CD4-positive, alpha-beta T cell (primary cell): Measurements from ENCODE around the gene PHAX. TPM values are rescaled to one million over a fixed set of nuclear protein-coding genes. Genes with fewer than 3 reads are reported as not detected.

Experiments
- ATAC-seq: fragments of 200-7000 bp; cut with Tn5 transposase; one replicate; pipeline ENCODE4 v1.10.0; 2022; ENCODE audit warnings: mild to moderate bottlenecking; ENCODE audit not compliant: poor library complexity
- CTCF ChIA-PET: fragments of 350-600 bp; sonication (Branson Sonifier 250); formaldehyde crosslinking; loops from one replicate; lab custom pipeline; 2021; ENCODE audit warnings: antibody characterized with exemption, inconsistent platforms; lab: Charles Lee
- POLR2A ChIA-PET: fragments of 350-600 bp; sonication (Branson Sonifier 250); formaldehyde crosslinking; loops from one replicate; lab custom pipeline; 2021; ENCODE audit warnings: antibody characterized with exemption, inconsistent platforms; lab: Charles Lee
- DNase-seq, 14 experiments: peaks; one replicate each; pipeline ENCODE4 v3.0.0-alpha.2; 2013 to 2020; ENCODE audit warnings: mixed read lengths in 2 of 14
- H3K27ac ChIP-seq, 2 donors: one replicate each; pipeline versions ENCODE4 v1.5.1 to v1.7.0; 2013; ENCODE audit warnings: low read length in 2 of 2, low read depth in 1 of 2, mild to moderate bottlenecking in 1 of 2
- H3K27me3 ChIP-seq, 2 experiments: 1 replicate in 1 of 2; 2 replicates in 1 of 2; pipeline versions ENCODE4 v1.6.1 to v1.7.0; 2013; ENCODE audit warnings: low read length in 2 of 2, control low read depth in 1 of 2, mild to moderate bottlenecking in 1 of 2, moderate library complexity in 1 of 2; ENCODE audit not compliant: insufficient read depth in 2 of 2, control insufficient read depth in 1 of 2
- H3K36me3 ChIP-seq: one replicate; pipeline ENCODE4 v1.6.1; 2013; ENCODE audit warnings: low read length, control low read depth; ENCODE audit not compliant: insufficient read depth
- H3K4me1 ChIP-seq: one replicate; pipeline ENCODE4 v1.6.1; 2013; ENCODE audit warnings: low read length, control low read depth; ENCODE audit not compliant: insufficient read depth
- H3K4me3 ChIP-seq: one replicate; pipeline ENCODE4 v1.5.1; 2013; ENCODE audit warnings: mild to moderate bottlenecking, low read length, moderate library complexity
- H3K9me3 ChIP-seq, 2 experiments: 1 replicate in 1 of 2; 2 replicates in 1 of 2; pipeline versions ENCODE4 v1.6.1 to v1.7.0; 2013; ENCODE audit warnings: low read length in 2 of 2, mild to moderate bottlenecking in 2 of 2, control low read depth in 1 of 2, moderate library complexity in 1 of 2; ENCODE audit not compliant: control insufficient read depth in 1 of 2, insufficient read depth in 1 of 2
- H3K27ac Mint-ChIP-seq: one replicate; pipeline ENCODE4 v1.8.0; 2020; ENCODE audit warnings: mixed read lengths
- H3K27me3 Mint-ChIP-seq: one replicate; pipeline ENCODE4 v1.8.0; 2021; ENCODE audit warnings: mixed read lengths
- H3K36me3 Mint-ChIP-seq: one replicate; pipeline ENCODE4 v1.8.0; 2021; ENCODE audit warnings: low read depth, mixed read lengths
- H3K4me1 Mint-ChIP-seq: one replicate; pipeline ENCODE4 v1.8.0; 2021; ENCODE audit warnings: low read depth, mixed read lengths
- H3K4me3 Mint-ChIP-seq: one replicate; pipeline ENCODE4 v1.8.0; 2020; ENCODE audit warnings: mild to moderate bottlenecking, mixed read lengths
- H3K9me3 Mint-ChIP-seq: one replicate; pipeline ENCODE4 v1.8.0; 2020; ENCODE audit warnings: mixed read lengths
- intact Hi-C, 2 experiments: fragments of 100-400 bp; cut with DNase I in 1 of 2; cut with micrococcal nuclease in 1 of 2; formaldehyde crosslinking; loops; one replicate each; pipeline versions ENCODE4 v1.15.1 to v1.9.0; 2023 to 2025; cut with DNase I, micrococcal nuclease
- total RNA-seq, 174 experiments: library from RNA in 2 of 174; stranded (reverse) in 2 of 174; gene quantifications; one replicate each; pipeline ENCODE4 v1.2.3 and lab custom pipeline; 2021 to 2026
- TF ChIP-seq, protein P1 (sequence below): fragments of 200-600 bp; IDR thresholded peaks from one replicate; pipeline ENCODE4 v1.8.0; 2022; ENCODE audit warnings: antibody characterized with exemption, mild to moderate bottlenecking

Gene PHAX
- total RNA-seq, 2 experiments from 2014 or later: 31.2 to 32.9 TPM

GRCh38 chr5:126640866-126641265 lies 40.1 kb downstream of the PHAX start:
- Mint-ChIP-seq H3K9me3 (peaks cover 4% of the 10 kb centered on the region), H3K27me3 (no peaks in the 10 kb centered on the region), H3K4me1 (no peaks in the 10 kb centered on the region), H3K36me3 (peaks cover 5% of the 10 kb centered on the region), H3K4me3 (no peak overlapping the region), H3K27ac (no peak overlapping the region)
- POLR2A ChIA-PET: no interaction called here
- Histone ChIP-seq H3K4me3 (no peak overlapping the region), H3K36me3 (no peaks in the 10 kb centered on the region), H3K9me3 (no peaks in the 10 kb centered on the region), H3K27ac (no peak overlapping the region), H3K27me3 (no peaks in the 10 kb centered on the region), H3K4me1 (no peaks in the 10 kb centered on the region)
- TF ChIP-seq, protein P1, sequence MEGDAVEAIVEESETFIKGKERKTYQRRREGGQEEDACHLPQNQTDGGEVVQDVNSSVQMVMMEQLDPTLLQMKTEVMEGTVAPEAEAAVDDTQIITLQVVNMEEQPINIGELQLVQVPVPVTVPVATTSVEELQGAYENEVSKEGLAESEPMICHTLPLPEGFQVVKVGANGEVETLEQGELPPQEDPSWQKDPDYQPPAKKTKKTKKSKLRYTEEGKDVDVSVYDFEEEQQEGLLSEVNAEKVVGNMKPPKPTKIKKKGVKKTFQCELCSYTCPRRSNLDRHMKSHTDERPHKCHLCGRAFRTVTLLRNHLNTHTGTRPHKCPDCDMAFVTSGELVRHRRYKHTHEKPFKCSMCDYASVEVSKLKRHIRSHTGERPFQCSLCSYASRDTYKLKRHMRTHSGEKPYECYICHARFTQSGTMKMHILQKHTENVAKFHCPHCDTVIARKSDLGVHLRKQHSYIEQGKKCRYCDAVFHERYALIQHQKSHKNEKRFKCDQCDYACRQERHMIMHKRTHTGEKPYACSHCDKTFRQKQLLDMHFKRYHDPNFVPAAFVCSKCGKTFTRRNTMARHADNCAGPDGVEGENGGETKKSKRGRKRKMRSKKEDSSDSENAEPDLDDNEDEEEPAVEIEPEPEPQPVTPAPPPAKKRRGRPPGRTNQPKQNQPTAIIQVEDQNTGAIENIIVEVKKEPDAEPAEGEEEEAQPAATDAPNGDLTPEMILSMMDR: no peak
- no peak for ATAC-seq
- DNase-seq: no peak
- CTCF ChIA-PET: no interaction called here
- intact Hi-C loops: no loop called here

GRCh38 chr5:126641387-126641786 lies 40.6 kb downstream of the PHAX start:
- TF ChIP-seq, protein P1: no peak
- H3K4me3 ChIP-seq: no peak overlapping the region
- Mint-ChIP-seq H3K27ac (no peak overlapping the region), H3K4me1 (no peaks in the 10 kb centered on the region), H3K4me3 (no peak overlapping the region), H3K27me3 (no peaks in the 10 kb centered on the region), H3K36me3 (peaks cover 5% of the 10 kb centered on the region), H3K9me3 (peaks cover 4% of the 10 kb centered on the region)
- no peak for ATAC-seq
- ChIA-PET POLR2A (no interaction called here), CTCF (no interaction called here)
- H3K27me3 ChIP-seq: no peaks in the 10 kb centered on the region
- DNase-seq: no peak
- no peak overlapping the region for H3K27ac ChIP-seq
- H3K36me3 ChIP-seq: no peaks in the 10 kb centered on the region
- no peaks in the 10 kb centered on the region for H3K4me1 ChIP-seq
- H3K9me3 ChIP-seq: no peaks in the 10 kb centered on the region
- intact Hi-C loops: no loop called here

- Mint-ChIP-seq H3K36me3 (peaks cover 5% of the 10 kb centered on the region), H3K4me1 (no peaks in the 10 kb centered on the region), H3K27me3 (peaks cover 4% of the 10 kb centered on the region), H3K4me3 (no peak overlapping the region), H3K9me3 (peaks cover 4% of the 10 kb centered on the region), H3K27ac (no peak overlapping the region)
- intact Hi-C loops: no loop called here
- no peak for ATAC-seq
- H3K9me3 ChIP-seq: no peaks in the 10 kb centered on the region
- H3K27me3 ChIP-seq: peaks cover 0 to 4% of the 10 kb centered on the region in 2 experiments
- no peak overlapping the region for H3K4me3 ChIP-seq
- no peak for DNase-seq
- POLR2A ChIA-PET: no interaction called here
- H3K27ac ChIP-seq: no peak overlapping the region
- no peaks in the 10 kb centered on the region for H3K4me1 ChIP-seq
- TF ChIP-seq, protein P1: no peak
- no peaks in the 10 kb centered on the region for H3K36me3 ChIP-seq
- CTCF ChIA-PET: no interaction called here
Measured at GRCh38 chr5:126645132-126645531, 44.4 kb downstream of the PHAX start.
